GM04503 (cell line): ENCODE data around the gene MAB21L3.

Experiments
- DNase-seq: peaks from one replicate; pipeline ENCODE4 v3.0.0-alpha.2; 2012; ENCODE audit warnings: low read depth

The MAB21L3 gene

DNA sequence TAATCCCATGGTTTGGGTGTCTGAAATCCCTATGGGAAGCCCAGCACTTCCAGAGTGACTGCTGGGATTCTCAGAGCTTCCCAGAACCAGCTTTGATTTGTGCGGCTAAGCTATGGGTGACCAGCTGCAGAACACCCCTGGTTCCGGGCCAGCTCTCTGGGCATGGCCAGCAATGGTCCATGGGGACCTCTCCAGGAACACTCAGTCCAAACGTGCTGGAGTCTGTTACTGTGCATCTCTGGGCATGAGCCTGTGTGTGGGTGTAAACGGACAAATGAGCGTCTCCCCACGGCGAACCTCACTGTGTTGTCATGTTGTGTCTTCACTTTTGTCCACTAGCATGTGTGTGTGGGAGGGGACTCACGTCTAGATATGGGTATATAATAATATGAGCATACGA, 54.4 kb downstream of the MAB21L3 start:
- no peak for DNase-seq

DNA sequence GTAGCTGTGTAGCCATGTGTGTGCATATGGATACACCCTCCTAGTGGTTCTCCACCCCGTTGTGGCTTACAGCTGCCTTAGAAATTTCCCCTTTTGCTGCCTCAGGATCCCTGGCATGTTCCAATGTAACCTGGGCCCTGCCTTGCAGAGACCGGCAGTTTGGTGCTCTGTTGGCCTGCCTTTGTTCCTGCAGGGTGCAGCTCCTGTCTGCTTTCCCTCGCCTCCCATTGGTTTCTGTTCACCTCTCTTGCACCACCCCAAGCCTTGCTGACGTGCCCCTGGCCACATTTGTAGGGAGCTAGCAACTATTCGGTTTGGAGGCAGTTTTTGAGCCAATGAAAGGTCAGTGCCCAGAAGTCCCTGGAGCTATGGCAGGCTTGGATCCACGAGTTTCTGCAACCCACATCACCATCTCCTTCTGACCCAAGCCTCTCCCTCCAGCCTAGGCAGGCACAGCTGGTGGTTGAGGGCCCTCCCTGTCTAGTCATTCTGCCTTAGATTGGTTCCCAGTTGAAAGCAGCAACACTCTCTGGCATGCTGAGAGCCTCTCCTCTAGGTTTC, 54.9 kb downstream of the MAB21L3 start:
- DNase-seq = no peak

DNA sequence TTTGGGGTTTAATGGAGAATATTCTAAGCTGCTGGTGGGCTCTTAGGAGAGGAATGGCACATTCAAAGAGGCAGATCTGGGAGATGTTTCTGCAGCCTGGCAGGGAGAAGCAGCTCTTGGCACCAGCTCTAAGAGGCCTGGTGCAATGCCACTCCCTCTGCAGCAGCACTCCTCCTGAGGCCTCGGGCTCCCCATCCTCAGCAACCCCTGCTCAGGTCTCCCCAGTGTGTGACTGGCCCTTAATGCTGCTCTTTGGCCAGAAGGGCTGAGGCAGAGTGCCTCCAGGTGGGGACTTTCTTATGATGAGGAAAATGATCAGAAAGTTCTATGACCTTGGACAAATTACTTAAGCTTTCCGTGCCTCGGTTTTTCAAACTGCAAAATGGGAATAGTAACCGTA, 55.5 kb downstream of the MAB21L3 start:
- no peak for DNase-seq

DNA sequence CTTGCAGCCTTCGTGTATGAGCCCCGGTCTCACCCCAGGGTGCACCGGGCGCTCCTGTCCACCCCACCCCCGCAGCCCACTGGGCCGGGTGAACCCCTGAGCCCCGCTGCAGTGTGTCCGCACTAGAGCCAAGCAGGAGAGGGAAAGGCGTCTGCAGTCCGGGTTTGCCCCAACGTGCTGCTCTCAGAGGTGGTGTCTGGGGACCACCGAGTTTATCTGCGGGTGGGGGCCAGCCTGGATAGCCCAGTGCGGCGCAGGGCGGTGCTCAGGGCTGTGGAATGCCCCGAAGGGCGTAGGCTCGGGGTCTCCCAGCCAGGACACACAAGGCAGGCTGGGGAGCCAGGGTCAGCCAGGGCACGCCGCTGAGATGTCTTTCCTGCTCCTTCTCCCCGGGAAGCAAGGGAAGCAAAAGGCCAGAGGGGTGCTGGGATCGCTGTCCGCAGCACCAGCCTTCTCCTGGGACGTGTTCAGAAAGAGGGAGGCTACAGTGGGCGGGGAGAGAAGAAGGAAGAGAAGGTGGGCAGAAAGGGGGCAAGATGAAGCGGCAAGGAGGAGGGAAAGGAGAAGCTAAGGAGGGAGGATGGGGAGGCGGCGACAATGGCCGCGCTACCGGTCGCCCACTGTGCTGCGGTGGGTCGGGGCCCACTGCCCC, 56.6 kb downstream of the MAB21L3 start:
- DNase-seq = no peak

DNA sequence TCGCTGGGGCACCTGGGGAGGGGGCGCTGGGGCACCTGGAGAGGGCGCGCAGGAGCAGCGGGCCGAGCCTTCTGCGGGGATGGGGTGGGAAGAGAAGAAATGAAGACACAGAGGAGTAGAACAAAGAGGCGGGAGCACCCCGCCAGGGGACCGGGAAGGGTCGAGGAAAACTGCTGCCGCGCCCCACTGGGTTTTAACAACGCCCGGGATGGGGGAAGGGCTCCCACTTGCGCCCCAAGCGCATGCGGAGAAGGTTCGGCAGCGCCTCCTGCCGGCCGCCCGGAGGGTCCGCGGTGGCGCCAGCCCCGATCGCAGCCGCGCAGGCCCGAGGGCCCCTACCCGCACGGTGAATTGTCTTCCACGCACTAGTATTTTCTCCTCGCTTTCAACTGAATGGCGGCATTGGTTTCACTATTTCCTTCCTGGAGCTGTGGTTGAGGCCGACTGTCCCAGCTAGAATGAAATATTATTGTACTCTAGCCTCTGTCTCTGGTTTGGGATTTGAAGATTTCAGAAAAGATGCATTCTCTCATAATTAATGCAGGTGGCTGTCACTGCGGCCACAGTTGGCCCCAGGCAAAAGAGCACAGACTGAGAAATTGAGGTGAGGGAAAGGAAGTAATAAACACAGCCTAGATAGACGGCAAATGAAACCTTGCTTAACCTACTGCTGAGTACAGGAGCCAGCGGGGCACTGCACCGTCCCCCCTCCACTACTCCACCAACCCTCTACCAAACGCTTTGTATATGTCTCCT, 57.3 kb downstream of the MAB21L3 start:
- no peak for DNase-seq

DNA sequence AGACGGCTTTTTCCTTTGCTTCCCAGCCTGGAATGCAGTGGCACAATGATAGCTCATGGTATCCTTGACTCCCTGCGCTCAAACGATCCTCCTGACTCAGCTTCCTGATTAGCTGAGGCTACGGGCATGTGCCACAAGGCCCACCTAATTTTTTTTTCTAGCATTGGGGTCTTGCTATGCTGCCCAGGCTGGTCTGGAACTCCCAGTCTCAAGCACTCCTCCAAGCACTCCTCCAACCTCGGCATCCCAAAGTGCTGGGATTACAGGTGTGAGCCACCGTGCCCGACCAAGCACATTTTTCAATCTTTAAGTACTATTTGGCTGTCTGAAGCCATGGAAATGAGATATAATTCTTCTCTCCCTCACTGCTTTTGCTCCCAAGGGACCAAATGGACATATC, 58.7 kb downstream of the MAB21L3 start:
- no peak for DNase-seq

DNA sequence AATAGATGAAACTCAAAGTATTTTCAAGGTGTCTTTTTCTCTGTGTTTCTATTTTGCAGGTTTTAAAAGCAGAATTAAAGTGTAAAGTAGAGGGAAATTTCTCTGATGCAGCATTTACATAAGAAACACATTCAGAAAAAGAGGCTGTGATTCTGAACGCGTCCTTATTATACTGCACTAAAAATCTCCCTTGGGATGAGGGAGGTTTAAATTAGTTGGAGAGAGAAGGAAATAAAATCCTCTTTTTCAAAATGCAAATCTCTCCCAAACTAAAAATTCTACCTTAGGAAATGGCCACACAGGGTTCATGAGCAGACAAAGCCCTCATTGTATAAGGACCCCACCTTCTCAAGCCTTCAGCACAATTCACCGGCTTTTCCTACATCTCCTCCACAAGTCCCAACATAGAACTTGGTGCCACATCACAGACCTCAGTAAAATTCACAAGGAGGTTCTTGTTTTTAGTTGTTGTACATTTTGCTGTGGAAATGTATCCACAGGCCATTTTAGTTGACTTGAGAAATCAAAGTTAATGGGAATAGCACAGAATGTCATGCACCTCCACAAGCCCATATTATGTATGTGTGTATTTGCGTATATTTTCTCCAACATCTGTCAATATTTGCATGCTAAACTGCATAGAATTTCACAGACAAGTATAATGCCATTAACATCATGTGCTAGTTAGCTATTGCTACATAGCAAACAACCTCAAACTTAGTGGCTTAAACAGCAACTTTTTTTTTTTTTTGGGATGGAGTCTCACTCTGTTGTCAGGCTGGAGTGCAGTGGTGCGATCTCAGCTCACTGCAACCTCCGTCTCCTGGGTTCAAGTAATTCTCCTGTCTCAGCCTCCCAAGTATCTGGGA, 59.8 kb downstream of the MAB21L3 start:
- DNase-seq = no peak

DNA sequence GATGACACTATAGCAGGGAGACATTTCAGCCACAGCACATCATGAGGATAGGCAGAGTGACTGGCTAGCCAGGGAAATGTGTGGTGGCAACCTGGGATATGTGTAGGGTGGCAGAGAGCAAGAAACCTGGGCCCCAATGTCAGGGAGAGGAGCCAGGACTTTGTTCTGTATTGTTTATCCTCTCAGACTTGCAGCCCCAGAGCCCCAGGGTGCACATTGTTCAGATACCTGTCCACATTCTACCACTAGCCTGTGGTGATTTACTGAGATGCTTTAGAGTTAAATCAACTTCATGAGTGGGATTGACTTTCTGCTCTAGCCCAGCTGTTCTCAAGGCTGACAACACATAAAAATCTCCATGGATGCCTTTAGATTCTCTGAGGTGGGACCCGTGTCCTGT, 61.5 kb downstream of the MAB21L3 start:
- DNase-seq = no peak

DNA sequence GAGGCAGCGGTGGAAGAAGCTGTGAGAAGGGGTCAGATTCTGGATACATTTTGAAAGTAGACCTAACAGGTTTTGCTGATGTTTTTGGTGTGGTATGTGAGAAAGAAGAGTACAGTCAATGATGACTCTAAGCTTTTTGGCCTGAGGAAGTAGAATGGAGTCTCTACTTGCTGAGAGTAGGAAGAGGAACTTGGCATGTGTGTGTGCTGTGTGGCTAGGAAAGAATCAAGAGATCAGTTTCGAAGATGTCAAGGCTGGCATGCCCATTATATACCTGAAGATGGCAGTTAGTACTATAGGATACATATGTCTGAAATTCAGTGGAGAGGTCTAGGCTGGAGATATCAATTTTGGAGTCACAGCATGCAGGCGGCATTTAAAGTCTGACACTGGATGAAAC, 64.4 kb downstream of the MAB21L3 start:
- DNase-seq = no peak

DNA sequence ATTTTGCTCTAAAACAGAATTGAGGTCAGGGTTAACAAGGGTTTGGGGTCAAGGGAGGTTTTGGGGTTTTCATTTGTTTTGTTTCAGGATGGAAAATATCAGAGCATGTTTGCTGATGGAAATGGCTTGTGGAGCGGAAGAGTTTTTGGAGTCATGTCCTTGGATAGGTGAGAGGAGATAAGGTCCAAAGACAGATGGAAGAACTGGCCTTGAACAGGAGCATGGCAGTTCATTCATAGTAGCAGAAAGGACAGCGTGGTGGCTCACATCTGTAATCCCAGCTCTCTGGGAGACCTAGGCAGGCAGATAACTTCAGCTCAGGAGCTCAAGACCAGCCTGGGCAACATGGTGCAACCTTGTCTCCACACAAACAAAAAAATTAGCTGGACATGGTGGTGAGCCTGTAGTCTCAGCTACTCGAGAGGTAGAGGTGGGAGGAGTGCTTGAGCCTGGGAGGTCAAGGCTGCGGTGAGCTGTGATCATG, 65.1 kb downstream of the MAB21L3 start:
- DNase-seq = no peak

DNA sequence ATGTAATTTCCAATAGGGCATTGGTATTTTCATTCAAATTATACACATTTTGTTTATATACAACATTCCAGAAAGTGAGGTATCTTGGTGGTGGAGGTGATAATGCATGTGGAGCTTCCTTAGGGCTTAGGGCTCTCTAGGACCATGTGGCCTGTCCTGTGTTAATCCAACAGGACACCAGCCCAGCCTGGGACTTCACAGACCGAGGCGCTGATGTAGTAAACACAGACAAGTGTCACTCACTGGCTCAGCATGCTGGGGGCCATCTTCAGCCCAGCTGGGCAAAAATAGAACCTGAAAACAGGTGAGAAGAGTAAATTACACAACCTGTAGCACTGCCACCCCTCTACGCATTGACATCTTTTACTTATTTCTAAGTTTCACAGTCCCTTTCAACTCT, 66.7 kb downstream of the MAB21L3 start:
- DNase-seq = no peak

DNA sequence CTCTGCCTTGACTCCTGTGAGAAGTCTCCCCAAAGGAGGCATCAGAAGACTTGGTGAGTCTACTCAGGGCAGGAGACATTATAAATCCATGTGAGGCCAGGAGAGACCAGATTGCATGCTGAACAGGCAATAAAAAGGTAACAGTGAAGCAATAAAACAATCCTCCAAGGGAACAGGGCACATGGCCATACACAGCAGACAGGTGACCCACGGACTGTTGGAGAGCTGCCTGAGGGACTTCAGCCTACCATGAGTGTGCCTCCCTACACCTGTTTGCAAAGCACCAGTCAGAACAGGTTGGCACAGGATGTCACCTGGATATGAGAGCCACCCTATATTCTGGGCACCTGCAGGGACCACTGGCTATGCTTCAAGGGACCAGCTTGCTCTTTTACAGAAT, 67.6 kb downstream of the MAB21L3 start:
- no peak for DNase-seq

DNA sequence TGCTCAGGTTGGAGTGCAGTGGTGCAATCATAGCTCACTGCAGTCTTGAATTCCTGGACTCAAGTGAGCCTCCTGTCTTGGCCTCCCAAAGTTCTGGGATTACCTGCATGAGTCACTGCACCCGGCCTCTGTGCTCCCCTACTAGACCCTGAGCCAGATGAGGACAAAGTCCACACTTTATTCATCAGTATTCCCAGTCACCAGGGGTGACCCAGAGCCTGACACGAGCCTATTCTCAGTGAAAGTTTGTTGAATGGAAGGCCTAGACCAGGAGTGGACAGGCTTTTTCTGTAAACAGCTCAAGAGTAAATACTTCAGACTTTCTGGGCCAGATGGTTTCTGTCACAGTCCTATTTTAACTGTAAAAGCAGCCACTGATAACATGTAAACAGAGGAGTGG, 68.2 kb downstream of the MAB21L3 start:
- DNase-seq = no peak

DNA sequence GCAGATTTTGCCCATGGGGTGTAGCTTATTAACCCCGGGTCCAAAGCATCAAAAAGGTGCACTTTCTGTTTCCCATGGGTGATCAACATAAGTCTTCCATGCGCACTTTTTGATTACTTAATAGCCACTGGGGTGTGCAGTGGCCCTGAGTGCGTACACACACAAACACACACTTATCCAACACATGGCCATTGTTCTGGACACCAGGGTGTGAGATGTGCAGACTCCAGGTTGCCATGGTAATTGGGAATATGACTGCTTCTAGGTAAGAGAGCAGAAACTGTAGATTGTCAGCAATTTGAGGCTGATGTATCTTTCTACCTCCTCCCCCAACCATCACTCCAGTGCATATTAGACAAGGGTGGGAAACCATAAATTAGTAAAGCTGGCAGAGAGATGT, 68.8 kb downstream of the MAB21L3 start:
- DNase-seq = no peak

DNA sequence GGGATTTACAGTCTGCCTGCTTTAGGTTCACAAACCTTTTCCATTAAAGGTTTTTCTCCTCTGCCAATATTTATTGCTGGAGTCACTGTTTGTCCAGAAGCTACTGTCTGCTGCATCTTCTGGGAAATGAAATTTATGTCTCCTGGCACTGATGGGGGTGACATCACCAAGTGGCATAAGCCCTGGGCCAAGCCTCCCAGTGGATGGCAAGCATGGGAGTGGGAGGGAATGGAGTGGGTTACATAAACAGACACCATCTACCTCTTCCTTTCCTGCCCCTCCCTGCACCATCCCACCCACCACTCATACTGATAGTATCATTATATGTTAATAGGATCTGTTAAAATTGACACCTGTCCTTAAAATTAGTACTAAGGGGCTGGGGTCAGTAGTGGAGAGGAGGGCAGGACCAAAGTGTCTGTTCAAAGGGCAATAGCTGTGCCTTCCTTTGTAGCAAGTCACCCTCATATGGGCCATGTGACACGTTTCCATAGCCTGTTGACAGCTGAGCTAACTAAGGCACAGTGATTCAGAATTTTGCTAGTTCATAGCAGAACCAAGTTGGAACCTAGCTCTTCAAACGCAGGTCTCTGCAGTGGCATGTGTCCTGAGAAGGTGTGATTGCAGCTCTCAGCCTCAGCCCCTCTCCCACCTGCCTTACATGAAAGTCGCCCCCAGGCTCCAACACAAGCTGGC, 71.0 kb downstream of the MAB21L3 start:
- no peak for DNase-seq
